Fibroblast of skin of abdomen (primary cell): Measurements from ENCODE around the gene GJC1.

Experiments used
- DNase-seq: peaks from one replicate; pipeline ENCODE4 v3.0.0-alpha.2; 2013

Gene GJC1

DNA sequence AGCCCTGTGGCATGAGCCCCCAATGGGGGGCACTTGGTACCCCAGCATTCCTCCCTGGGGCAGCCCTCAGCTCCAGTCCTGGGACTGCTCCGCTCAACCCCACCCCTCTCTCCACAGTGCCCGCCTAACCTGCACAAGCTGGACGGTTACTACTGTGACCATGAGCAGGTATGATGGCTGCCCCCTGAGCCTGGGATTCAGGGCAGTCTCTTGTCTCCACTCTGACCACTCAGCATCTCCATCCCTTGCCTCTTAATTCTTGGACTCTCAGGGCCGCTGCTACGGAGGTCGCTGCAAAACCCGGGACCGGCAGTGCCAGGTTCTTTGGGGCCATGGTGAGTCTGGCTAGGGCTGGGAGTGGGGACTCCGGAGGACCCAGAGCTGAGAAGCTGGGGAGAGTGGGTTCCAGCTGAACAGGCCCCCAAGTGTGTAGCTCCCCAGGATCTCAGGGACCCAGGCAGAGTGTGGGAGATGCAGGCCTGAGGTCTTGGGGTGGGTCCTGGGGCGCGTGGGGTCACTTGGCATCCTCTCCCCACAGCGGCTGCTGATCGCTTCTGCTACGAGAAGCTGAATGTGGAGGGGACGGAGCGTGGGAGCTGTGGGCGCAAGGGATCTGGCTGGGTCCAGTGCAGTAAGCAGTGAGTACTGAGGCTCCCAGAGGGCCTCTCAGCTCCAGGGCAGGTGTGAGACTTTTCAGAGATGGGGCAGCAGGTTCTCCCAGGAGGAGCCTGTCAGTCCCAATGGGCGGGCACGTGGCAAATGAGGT, 53.3 kb downstream of the GJC1 start:
- no peak for DNase-seq

DNA sequence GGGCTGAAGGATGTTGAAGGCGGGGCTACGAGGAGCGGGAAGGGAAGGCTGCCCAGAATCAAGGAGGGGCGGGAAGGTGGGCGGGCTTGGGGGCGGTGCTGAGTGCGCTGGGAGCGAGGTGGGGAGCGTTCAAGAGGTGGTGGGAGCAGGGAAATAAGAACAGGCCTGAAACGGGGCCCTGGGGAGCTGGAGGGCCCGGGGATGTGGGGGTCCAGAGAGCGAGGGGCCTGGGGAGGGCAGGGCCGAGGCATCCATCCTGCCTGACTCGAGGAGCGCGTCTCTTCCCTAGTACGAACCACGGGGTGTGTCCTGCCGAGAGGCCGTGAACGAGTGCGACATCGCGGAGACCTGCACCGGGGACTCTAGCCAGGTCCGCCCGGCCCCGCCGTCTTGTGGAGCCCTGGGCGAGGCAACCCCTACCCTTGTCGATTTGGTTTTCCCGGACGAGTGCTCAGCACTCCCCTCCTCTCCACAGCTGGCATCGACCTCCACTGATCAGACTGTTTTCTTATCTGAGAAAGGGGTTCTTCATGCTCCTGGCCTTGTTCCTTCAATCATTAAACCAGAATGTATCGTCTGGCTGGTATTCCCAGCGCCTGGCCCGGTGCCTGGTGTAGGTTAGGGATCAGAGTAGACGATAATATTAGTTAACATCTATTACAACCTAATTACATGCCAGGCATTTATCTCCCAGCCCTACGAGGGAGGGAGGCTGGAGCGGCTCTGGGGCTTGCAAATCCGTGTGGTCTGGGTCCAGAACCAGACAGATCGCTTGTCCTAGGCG, 54.1 kb downstream of the GJC1 start:
- DNase-seq, result no peak

DNA sequence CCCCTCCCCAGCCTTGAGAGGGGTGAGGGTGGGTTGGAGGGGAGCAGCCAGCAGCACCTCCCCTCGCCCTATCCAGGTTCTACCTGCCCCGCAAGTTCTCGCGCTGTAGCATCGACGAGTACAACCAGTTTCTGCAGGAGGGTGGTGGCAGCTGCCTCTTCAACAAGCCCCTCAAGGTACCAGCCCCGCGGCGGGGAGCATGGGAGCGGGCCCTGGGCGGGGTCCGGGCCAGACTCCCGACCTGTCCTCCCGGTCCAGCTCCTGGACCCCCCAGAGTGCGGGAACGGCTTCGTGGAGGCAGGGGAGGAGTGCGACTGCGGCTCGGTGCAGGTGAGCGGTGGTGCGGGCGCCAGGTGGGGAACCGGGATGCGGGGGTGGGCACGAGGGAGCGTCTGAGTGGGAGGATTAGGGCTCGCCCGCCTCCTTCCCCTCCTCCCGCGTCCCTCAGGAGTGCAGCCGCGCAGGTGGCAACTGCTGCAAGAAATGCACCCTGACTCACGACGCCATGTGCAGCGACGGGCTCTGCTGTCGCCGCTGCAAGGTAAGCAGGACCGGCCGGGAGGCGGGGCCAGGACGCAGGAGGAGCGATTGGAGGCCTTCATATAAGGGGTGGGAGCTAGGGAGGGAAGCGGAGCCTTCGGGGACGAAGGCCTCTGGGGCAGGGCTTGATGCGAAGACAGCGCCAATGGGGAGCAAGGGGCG, 54.8 kb downstream of the GJC1 start:
- DNase-seq, result peak; percentile 97

DNA sequence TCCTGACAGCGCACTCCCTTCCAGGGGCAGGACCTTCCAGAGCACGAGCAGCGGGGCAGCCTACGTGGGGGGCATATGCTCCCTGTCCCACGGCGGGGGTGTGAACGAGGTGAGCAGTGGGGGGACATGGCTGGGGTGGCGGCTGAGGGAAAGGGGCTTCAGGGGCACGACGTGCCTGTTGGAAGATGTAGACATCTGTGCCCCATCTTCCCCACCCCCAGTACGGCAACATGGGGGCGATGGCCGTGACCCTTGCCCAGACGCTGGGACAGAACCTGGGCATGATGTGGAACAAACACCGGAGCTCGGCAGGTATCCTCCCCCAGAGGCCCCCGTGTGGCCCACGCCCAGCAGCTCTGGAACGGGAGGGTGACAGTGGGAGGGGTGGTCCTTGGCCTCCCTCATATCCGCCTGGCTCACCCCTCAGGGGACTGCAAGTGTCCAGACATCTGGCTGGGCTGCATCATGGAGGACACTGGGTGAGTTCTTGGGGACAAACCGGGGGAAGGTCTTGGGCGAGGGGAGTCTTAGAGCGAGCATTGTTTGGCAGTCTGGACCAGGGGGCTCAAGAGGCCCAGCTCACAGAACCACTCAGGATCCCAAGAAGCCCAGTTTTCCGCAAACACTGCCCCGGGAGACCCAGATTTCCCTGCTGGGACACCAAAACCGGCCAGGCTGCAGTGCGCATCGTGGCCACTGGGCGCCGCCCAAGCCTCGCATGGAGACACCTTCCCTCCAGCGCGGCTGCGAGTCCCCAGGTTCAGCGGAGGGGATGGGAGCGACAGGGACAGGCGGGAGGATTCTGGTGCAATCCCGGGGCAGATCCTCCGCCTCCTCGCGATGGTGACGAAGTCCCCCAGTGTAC, 55.6 kb downstream of the GJC1 start:
- DNase-seq, result peak; percentile 68

DNA sequence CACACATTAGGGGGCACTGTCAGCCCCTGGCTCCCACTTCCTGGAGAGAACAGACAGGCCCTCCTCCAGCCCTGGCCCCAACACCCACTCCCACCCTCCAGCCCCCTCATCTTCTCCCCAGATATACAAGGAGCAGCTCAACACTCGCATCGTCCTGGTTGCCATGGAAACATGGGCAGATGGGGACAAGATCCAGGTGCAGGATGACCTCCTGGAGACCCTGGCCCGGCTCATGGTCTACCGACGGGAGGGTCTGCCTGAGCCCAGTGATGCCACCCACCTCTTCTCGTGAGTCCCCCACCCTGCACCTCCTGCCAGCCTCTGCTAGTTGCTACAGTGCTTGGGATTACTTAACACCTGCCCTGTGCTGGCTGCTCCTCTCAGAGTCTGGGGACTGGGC, 56.9 kb downstream of the GJC1 start:
- no peak for DNase-seq

DNA sequence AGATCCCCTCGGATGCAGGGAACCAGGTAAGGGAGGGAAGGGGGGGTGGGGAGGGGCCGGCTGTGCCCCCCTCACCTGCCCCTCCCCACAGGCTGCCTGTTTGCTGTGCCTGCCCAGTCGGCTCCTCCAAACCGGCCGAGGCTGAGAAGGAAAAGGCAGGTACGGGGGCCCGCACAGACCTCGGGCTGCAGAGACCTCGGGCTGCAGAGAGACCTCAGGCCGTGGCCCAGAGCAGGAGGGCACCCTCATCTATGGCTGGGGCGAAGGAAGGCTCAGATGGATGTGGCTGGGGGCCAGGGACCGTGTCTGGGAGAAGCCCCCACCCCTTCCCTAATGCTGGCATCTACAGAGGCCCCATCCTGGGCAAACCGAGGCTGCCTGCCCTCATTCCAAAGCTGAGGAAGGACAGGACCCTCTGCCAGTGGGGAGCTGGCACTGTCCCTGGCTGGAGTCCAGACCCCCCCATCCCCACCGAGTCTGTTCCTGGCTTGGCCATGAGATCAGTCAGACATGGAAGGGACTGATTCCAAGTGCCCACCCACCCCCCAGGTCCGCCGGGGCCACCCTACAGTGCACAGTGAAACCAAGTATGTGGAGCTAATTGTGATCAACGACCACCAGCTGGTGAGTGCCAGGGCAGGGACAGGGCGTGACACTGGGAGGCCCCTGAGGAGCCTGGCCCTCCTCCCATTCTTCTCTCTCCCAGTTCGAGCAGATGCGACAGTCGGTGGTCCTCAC, 57.6 kb downstream of the GJC1 start:
- DNase-seq, result no peak

DNA sequence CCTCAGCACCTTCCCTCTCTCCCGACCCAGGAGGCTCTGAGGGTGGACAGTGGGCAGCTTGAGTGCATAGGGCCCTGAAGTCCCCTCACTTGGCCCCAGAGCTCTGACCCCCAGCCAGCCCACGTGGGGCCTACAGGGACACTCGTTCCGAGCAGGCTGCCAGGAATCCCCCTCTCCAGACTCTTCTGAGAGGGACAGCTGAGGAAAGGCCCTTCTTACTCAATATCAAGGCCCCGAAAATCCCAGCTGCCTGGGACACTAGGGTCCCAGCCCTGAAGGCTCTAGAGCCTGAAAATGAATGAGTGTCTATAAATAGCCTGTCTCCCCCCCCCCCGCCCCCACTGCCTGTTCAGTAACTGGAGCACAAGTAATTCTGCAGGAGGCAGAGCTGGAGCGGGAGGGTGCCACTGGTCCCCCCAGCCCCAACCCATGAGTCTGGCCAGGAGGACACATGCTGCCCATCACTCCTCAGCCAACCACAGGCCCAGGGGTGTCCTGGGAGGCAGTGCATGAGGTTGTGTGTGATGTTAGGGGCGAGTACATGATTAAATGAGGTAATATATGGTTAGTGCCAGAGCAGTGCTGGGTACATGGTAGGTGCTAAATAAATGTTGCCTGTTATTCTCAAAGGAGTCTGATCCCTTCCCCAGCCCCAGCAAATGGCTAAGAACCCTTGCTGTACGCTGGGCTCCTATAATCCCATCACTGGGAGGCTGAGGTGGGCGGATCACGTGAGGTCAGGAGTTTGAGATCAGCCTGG, 59.7 kb downstream of the GJC1 start:
- DNase-seq, result no peak

DNA sequence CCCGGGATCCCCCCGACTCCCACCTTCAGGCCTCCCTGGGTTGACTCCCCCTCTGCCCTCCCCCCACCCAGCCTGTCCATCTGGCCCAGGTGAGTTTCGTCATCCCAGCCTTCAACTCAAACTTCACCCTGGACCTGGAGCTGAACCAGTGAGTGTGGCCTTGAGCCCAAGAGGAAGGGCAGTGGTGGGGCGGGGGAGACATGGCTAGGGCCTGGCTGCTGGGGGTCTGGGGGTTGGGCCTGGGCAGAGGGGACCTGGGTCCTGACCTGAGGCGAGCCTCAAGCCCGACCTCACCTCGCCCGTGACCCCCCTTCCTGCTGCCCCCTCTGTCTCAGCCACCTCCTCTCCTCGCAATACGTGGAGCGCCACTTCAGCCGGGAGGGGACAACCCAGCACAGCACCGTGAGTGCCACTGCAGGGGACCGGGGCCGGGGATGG, 60.4 kb downstream of the GJC1 start:
- no peak for DNase-seq

DNA sequence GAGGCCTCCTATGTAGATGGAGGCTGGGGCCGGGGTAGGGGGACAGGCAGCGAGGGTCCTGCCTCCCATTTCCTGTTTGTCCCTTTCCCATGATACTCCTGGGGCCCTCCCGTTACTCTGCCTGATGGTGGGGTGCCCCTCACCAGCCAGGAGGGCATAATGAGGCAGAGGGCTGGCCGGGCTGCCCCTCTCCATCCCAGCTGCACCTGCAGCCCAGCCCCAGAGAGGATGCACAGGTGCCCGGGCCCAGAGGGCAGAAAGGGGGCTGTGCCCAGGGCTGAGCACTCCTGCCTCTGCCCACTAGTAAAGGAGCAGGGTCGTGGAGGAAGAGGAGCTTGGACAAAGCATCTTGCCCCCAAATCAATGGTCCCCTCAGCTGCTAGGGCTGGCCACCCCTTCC, 60.9 kb downstream of the GJC1 start:
- DNase-seq, result no peak

DNA sequence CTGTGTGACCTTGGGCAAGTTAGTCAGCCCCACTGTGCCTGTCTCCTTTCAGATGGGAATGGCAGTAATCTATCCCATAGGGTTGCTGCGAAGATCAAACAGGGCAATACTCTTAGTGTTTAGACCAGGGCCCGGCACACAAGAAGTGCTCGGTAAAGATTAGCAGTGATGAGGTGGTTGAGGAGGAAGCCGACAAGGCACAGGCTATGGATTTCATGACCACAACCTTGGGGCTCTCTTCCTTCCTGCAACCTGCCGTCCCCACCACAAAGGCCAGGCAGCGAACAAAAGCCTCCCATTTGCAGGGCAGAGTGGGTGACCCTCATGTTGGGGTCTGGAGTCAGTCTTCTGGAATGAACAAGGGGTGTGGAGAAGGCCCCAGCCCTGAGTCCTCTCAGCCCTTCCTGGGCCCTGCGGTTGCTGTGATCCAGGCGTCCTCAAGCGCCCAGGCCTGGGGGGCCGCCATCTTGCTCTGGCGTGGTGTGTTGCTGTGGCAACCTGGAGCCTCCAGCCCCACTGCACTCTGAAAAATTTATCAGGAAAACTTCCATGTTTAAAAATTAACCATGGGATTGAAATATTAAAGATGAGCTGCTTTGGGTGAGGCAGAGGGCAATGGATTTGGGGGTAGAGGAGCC, 61.5 kb downstream of the GJC1 start:
- DNase-seq, result no peak

DNA sequence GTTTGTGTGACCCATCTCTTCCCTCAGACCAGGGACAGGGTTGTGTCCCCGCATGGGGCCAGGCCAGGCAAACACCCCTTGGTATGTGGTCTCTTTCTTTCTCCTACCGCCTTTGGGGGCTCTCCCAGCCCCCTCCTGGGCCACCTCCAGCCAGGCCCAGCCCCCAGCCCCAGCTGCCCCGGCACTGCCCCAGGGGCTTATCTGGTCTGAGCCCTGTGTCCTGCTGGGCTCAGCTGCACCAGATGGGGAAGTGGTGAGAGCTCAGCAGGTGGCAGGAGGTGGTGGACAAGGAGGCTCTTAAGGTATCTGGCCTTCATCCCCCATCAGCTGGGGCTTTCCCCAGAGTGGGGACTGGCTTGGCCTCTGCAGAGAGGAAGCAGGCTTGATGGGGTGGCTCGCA, 62.6 kb downstream of the GJC1 start:
- DNase-seq, result no peak

DNA sequence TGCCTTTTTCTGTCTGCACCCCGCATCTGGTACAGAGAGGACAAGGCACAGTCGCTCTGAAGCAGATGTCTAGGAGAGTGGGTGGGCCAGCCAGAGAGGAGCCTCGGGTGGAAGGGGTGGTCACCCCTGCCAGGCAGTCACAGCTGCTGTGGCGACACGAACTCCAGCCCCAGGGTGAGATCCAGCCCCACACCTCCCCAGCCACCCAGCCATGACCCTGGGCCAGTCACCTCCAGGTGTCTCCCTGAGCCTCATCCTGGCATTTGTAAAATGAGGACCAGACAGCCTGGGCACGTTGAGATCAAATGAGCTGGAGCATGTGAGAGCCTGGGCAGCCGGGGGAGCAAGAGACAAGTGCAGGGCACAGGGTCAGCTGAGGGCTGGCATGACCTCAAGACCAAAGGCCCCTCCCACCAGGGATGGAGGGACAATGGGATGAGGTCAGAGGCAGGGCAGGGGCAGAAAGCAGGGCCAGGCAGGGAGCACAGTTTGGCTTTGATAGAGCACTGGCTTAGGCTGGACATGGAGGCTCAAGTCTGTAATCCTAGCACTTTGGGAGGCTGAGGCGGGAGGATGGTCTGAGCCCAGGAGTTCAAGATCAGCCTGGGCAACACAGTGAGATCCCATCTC, 63.6 kb downstream of the GJC1 start:
- DNase-seq, result no peak

DNA sequence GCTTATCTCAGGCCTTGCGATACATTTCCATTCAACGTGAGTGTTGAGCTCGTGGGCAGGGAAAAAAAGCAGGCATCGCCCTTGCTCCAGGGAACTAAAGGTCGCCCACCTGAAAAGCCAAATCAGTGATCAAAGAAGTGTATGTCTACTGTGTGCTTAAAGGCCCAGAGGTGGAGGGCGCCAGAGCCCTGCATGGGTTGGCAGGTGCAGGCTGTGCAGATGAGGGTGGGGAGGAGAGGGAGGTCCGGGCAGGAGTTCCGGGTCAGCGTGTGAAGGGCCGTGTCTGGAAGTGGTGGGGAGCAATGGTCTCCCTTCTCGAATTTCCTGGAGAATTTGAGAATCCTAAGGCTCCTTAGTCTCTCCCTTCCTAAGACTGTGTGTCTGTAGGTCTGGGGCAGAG, 64.1 kb downstream of the GJC1 start:
- DNase-seq, result no peak

DNA sequence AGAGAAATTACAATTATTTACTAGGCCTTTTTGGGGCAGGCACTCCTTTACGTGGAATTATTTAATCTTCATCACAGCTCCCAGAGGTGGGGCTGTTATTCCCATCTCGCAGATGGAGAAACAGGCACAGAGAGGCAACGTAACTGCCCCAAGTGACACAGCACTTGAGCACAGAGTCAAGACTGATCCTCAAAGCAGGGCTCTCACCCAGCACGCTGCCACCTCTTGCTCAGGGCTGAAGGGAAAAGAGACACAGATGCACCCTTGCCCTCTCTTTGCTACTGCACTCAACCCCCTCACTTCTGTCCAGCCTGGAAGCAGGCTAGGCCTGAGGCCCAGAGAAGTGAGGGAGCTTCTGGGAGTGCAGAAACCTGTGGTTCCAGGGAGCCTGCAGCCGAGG, 66.9 kb downstream of the GJC1 start:
- DNase-seq, result no peak

DNA sequence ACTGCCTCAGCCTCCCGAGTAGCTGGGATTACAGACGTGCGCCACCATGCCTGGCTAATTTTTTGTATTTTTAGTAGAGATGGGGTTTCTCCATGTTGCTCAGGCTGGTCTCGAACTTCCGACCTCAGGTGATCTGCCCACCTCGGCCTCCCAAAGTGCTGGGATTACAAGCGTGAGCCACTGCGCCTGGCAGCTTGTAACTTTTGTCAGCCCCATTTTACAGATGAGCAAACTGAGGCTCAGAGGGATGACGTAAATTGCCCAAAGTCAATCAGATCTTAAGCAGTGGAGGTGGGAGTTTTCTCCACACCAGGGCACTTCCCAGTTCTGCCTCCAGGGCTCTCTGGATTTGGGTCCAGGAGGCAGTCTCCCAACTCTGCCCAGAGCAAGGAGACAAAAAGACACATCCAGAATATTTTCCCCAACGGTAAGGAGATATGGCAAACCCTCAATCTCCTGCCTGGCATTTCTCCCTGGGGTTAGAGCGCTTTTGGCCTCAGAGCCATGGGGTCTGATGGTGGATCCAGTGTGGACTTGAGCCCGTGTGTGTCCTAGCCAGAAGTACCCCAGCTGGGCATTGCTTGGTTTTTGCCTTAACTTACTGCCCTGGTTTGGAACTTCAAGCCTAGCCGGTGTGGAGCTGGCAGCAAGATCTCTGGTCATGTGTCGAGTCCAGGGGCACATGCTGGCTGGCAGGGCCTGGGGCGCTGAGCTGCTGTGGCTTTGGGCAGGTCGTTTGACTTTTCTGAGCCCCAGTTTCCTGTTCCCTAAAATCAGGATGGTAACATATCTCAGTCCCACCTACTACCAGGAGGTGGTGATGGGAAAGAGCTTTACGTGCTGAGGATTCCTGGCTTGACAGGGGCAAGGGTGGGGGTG, 67.9 kb downstream of the GJC1 start:
- no peak for DNase-seq

DNA sequence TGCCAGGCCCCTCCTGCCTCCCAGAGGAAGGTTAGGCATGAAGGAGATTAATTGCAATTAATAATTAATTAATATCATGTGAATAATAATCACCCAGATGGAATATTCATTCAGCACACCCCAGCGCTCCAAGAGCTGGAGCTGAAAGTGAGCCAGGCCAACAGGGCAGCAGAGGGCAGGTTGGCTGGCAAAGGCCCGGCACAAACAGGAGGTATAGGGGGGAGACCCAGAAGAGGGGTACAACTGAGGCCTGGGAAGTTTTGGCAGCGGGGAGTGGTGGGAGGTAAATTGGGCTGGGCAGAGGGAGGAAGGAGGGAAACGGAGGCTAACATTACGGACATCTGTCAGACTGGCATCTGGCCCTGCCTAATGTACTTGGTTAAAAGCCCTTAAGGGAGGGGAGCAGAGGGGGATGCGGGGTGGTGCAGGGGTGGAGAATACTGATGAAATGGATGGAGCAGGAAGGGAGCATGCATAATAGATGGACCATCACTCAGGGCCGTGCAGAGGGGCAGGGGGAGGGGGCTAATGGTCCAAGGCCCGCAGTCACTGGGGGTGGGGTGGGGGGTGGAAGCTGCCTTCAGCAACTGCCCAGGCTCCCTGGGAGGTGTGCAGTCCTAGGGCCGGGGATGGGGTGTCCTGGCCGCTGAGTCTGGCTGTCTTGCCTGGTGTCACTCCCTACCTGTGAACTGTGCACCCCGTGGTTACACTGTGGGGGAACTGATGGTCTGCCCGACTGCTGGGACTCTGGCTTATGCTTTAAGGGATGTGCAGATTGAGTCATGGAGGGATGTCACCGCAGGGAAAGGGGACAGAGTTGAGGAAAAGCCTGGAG, 69.4 kb downstream of the GJC1 start:
- no peak for DNase-seq

DNA sequence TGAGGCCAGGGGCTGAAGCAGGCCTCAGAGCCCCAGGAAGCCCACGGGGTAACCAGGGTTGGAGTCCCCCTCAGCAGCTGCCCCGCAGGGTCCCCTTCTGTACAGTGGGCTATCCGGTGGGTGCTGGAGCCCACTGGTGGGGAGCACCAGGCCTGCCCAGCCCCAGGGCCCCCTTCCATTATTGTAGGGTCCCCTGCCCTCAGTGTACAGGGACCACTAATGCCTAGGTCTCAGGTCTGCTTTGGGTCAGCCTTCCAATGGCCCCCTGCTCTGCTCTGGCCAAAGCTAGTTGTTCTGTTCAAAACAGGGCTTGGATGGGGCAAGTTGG, 70.2 kb downstream of the GJC1 start:
- no peak for DNase-seq
